Renal pelvis (tissue), 4 donors: ENCODE data around the gene IRF3. TPM values are rescaled to one million over a fixed set of nuclear protein-coding genes. Genes with fewer than 3 reads are reported as not detected.
"Not testable (repeated sequence)": the region's sequence is repeated elsewhere in the genome, so short reads cannot be mapped to it uniquely, and the experiment has no call there.

Experiments used
- DNase-seq: peaks from one replicate; pipeline ENCODE4 v3.0.0-alpha.2; 2013
- polyA plus RNA-seq, 3 donors: library from polyadenylated mRNA; unstranded; fragments of 120-200 nt; gene quantifications; one replicate each; pipeline ENCODE4 v1.2.1, GENCODE V29; 2013; ENCODE audit not compliant: insufficient read length in 3 of 3

The IRF3 gene
- polyA plus RNA-seq, 3 donors = 55.6 to 74.3 (median 68.3) TPM

DNA sequence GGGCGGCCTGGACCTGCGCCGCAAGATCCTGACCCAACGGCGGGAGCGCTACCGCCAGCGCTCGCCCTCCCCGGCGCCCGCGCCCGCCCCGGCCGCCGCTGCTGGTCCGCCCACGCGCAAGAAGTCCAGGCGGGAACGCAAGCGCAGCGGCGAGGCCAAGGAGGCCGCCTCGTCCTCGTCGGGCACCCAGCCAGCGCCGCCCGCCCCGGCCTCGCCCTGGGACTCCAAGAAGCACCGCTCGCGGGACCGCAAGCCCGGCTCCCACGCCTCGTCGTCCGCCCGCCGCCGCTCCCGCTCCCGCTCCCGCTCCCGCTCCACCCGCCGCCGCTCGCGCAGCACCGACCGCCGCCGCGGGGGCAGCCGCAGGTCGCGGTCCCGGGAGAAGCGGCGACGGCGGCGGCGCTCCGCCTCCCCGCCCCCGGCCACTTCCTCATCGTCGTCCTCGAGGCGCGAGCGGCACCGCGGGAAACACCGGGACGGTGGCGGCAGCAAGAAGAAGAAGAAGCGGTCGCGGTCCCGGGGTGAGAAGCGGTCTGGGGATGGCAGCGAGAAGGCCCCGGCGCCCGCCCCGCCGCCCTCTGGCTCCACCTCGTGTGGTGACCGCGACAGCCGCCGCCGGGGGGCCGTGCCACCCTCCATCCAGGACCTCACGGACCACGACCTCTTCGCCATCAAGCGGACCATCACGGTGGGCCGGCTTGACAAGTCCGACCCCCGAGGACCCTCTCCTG lies 13.7 kb downstream of the IRF3 start:
- DNase-seq = no peak

DNA sequence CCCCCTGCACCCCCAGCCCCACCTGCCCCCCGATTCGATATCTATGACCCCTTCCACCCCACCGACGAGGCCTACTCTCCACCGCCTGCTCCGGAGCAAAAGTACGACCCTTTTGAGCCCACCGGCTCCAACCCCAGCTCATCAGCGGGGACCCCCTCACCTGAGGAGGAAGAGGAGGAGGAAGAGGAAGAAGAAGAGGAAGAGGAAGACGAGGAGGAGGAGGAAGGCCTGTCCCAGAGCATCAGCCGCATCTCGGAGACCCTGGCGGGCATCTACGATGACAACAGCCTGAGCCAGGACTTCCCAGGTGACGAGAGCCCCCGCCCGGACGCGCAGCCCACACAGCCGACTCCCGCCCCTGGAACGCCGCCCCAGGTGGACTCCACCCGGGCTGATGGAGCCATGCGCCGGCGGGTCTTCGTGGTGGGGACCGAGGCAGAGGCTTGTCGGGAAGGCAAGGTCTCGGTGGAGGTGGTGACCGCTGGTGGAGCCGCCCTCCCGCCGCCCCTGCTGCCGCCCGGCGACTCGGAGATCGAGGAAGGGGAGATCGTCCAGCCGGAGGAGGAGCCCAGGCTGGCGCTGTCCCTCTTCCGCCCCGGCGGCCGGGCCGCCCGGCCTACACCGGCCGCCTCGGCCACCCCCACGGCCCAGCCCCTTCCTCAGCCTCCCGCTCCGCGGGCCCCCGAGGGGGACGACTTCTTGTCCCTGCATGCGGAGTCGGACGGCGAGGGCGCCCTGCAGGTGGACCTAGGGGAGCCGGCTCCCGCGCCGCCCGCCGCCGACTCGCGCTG lies 14.4 kb downstream of the IRF3 start:
- no peak for DNase-seq

DNA sequence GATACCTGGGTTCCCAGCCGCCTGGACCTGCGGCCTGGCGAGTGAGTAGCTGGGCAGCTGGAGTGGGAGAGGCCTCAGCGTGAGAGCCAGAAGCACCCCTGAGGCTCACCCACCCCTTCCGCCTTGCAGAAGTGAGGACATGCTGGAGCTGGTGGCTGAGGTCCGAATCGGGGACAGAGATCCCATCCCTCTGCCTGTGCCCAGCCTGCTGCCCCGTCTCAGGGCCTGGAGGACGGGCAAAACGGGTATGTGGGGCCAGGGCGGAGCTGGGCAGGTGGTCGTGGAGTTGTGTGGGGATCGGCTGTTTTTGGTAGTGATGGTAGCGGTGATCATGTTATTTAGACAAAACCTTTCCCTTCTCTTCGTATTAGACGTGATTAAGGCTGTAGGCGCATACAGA lies 19.1 kb downstream of the IRF3 start:
- no peak for DNase-seq

DNA sequence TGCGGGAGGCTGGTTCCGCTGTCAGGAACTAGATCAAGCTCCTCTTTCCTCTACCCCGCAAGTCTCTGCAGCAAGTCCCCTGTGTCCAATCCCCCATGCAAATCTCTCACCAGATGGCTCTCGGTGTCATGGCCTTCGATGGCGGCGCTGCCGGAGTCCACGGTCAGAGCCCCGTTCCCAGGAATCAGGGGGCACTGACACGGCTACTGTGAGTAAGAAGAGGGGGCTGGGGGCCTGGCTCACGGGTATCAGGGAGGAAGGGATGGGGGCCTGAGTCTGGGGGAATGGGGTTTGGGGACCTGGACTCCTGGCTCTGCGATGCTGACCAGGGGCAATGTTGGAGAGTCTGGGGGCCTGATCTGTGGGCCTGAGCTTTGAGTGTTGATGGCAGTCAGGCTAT lies 19.7 kb downstream of the IRF3 start:
- DNase-seq = no peak

DNA sequence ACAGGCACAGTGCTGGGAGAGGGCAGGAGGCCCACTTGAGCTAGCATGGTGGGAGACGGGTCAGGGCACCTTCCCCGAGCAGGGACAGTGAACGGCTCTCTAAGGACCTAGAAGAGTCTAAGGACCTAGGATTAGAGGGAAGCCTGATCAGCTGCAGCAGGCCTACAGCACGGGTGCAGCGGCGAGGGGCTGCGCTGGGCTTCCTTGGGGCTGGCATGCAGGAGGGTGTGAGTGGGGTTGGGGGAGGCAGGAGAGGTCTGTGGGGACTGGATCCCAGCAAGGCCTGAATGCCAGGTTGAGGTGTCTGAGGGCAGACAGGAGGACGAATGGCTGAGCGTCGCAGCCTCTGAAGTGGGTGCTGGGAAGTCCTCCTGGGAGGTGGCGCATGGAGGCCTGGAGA lies 20.1 kb downstream of the IRF3 start:
- DNase-seq = no peak

DNA sequence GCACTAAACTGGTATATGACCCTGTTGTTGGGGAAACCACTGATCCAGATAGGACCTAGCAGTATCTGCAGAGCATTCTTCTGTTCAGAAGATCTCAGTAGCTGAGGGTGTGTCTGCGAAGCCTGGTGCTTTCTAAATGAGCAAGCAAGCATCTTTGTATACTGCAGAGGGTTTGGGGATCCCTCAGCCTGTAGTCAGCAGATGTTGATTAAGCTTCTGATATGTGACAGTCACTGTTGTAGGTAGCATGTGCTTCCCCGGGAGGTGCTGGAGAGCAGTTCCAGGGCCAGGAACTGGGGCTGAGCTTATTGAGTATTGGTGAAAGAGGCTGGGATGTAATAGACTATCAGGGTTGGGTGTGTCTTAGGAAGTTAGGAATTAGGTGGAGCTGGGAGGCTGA lies 22.2 kb downstream of the IRF3 start:
- DNase-seq = no peak

DNA sequence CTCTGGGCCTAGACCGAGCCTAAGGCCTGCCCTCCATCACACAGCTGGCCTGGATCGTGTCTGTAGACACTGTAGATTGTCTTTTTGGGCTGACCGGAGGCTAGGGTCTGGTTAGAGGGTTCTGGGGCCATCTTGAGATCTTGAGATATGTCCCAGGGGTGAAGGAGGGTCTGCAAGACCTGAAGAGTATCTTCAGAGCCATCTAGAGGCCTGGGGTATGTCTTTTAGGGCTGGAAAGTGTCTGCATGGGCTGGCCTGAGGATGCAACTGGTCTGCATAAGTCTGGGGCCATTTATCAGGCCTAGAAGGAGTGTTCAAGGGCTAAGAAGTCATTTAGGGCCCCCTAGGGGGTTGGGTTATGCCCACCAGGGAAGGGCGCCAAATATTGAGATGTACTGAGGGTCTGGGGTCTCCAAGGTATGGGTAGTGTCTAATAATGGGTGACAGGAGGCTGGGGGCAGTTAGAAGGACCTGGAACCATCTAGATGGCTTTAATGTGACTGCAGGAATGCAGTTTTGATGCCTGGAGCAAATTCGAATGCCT lies 23.1 kb downstream of the IRF3 start:
- no peak for DNase-seq

DNA sequence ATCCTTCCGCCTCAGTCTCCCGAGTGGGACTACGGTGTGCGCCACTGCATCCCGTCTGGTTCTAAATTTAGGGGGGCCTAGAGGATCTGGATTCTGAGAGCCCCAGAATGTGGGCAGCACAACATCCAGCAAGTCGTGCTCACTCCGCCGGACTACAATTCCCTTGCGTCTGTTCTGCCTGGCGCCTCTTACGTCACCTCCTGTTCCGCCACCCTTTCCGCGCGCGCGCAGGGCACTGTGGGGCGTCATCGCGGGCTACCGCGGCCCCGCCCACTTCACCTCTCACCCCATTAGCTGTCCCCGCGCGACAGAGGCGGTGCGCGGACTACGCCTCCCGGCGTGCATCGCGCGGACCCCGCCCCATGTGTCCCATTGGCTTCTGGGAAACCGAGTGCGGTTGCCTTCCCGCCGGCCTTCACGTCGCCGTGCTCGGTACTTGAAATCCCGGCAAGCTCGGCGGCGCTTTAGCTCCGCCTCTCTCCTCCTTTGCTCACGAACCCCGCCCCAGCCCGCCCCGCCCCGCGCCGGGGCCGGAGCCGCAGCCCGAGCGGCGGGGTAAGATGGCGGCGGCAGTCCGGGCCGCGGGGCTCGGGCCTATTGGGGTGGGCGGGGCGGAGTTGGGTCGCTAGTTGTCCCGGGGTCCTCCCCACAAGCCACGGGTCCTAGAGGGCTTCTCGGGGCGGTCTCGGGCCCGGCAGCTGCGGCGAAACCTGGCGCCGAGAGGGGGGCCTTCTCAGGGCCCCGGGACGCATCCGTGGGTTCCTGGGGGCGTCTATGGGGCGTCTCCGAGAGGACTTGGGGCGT lies 23.8 kb downstream of the IRF3 start, which contains the start of gene SCAF1:
TSS of gene SCAF1 (plus strand) at position 522 of the 804 bp plus-strand sequence. CDS start 2,818 bp downstream, outside the sequence.
- DNase-seq = peak; percentile 99

DNA sequence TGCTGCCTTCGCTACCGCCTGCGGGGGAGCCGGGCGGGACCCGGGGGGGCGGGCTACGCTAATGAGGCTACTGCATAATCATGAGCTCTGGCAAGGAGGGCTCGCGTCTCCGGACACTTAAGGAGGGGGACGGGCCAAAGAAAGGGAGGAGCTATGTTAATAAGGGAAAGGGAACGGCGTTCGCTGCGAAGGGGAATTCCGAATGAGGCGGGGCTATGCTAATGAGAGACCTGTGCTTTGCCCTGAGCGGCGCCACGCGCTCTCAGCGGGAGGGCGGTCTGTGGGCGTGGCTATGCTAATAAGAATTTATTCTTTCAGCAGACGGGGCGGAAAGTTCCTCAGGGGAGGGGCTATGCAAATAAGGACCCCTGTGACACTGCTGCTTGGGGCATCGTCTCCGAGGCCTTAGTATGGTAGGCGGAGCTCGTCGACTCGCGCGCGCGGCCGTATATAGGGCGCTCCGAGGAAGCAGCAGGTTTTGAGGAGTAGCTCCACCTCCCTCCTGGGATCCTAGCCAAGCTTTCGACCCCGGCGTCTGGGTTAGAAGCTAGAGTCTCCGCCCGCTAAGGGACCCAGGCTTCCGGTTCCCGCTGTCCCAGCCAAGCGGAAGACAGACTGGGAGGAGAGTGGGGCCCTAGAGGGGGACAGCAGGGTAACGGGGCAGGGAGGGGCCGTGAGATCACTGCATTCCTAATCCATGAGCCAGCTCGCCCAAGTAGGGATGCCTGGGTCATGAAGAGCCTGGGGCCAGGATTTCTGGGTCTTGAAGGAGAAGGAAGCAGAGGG lies 25.4 kb downstream of the IRF3 start, which contains the start of gene RRAS:
TSS of gene RRAS (minus strand) at position 31 of the 786 bp plus-strand sequence. CDS start 45 bp downstream, outside the sequence.
- peak; percentile 100 for DNase-seq

DNA sequence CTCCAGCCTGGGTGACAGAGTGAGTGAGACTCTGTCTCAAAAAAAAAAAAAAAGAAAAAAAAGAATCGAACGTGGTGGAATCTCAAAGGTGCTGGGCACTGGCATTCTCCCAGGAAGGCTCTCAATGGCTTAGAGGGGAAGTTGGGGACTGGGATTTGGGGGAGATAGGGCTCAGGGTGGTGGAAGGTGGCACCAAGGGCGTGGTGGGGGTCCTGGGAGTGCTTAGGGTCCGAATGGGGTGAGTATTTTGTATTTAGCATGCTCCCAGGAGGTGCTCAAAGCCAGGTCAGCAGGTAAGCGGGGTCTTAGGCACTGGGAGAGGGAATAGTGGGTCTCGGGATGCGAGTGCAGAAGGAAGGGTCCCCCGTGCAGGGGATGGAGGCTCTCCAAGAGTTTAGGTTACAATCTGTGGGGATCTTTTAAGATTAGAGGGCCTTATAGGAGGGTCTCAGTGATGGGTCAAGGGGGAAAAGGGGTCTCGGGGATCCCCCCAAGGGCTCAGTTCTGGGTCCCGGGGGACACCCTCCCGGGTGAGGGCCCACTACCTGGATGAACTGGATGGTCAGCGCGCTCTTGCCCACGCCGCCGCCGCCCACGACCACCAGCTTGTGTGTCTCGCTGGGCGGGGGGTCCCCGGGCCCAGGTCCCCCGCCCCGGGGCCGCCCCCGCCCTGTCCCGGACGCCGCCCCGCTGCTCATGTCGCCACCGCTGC lies 26.1 kb downstream of the IRF3 start:
- DNase-seq = no peak

DNA sequence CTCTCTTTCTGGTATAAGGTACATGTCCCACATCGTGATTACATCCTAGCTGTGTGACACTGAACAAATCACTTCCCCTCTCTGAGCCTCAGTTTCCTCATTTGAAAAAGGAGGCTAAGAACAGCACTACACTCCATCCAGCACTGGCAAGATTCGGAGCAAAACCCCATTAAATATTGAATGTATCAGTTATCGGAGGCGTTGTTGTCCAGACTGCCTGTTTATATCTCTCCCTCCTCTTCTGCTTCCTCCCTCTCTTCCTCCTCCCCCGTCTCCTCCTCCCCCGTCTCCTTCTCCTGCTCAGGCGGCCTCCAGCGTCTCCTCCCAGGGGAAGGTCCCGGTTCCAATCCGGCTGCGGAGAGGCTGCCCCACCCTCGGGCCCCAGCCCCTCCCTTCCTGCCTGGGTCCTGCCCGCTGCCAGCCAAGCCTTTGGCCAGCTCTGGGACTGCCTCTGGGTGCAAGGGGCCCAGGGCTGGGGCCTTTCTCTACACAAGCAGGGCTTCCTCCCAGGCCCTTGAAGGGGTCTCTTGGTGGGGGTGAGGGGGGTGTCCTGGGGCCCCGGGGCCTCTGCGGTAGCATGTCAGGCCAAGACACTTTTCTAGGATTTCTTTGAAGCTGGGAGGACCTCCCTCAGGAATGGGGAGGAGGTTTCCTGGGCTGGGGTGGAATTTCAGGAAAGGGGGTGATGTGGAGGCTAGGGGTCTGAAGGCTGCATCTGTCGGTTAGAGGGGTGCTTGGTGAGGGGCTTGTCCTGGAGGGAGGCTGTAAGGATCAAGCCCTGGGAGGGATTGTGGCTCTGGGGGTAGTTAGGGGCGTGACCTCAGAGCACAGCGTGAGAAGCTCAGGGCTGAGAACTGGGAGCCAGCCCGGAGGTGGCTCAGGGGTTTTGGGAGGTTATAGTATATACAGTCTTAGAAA lies 27.6 kb downstream of the IRF3 start:
- no peak for DNase-seq

DNA sequence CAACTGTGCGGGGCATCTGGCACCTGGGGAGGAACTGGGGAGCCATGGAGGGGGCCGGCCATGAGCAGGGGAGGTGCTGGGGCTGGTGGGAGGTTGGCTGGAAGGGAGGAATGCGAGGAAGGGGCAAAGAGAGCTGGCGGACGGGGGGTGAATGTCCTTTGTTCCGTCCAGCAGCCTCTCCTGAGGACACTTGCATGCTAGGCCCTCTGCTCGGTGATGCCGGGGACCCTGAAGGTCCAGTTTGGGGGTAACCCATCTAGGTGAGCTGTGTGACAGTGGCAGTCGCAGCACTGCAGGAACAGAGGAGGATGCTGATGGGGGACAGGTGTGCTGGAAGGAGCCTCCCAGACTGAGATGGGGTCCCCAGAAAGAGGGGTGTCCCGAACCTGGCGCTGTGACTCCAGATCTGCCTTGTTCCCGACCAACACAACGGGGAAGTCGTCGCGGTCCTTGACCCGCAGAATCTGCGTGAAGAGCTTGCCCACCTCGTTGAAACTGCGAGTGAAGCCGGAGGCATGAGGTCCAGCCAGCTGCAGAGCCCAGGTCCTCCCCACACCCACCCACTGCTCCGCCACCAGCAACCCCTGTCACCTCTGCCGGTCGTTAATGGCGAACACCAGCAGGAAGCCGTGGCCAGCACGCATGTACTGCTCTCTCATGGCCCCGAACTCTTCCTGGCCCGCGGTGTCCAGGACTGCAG lies 29.3 kb downstream of the IRF3 start:
- DNase-seq = no peak

DNA sequence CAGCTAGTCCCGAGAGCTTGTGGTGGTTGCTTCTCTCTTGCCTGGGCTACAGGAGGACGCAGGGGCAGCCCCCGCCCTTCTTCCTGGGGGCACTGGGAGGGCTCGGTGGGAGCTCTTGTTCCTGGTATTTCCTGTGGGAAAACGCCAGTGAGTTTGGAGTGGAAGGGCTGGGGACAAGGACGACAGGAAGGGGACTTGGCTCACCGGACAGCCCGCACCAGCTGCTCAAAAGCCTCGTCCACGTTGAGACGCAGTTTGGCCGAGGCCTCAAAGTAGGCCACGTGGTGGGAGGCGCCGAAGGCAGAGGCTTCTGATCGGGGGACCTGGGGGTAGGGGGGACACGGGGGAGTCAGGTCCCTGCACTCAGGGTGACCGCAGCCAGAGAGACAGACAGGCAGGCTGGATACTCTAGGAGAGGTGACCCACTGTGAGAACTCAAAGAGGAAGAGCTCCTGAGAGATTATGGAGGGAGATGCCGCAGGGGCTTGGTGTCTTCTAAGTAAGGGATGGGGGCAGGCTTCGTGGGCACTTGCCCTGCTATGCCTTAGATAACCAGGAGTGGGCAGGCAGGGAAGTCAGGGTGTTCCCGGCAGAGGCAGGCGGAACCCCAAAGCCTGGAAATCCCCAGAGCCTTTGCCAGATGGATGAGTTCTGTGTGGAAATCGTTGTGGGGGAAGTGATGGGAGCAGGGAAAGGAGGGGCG lies 30.0 kb downstream of the IRF3 start:
- no peak for DNase-seq

DNA sequence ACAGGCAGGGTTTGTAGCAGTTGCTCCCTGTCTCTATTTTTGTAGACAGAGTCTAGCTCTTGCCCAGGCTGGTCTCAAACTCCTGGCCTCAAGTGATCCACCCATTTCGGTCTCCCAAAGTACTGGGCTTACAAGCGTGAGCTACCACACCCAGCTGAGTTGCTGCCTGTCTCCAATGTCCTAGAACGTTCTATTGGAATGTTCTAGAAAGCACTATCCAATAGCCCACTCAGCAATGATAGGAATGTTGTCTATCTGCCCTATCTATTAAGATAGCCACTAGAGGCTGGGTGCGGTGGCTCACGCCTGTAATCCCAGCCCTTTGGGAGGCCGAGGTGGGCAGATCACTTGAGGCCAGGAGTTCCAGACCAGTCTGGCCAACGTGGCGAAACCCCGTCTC lies 32.4 kb downstream of the IRF3 start:
- DNase-seq = not testable (repeated sequence)

DNA sequence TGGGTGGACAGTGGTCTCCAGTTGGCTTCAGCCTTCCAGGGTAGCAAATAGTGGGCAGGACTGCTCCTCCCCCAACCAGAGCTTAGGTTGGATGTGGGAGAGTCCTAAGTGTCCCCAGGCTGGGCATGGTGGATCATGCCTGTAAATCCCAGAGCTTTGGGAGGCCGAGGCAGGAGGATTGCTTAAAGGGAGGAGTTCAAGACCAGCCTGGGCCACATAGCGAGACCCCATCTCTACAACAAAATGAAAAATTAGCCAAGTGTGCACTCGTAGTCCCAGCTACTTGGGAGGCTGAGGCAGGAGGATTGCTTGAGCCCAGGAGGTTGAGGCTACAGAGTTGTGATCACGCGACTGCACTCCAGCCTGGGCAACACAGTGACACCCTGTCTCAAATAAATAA lies 33.1 kb downstream of the IRF3 start:
- DNase-seq = no peak

DNA sequence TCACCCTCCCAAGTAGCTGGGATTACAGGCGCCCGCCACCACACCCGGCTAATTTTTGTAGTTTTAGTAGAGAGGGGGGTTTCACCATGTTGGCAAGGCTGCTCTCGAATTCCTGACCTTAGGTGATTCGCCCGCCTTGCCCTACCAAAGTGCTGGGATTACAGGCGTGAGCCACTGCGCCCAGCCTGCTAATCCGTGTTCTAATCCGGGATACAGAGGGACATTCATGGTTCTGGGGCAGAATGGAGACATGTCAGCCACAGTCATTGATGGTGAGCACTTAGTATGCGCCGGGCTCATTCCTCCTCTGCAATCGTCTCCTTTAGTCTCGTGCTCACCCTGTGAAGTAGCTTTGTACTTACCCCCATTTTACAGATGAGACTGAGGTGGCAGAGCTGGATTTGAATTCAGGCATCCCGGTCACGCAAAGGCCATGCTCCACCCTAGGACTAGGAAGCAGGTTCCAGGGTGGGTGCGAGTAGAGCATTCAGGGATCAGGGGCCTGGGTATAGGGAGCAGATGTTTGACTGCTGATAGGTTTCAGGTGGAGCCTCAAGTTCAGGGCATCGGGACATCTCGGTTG lies 34.0 kb downstream of the IRF3 start:
- no peak for DNase-seq

DNA sequence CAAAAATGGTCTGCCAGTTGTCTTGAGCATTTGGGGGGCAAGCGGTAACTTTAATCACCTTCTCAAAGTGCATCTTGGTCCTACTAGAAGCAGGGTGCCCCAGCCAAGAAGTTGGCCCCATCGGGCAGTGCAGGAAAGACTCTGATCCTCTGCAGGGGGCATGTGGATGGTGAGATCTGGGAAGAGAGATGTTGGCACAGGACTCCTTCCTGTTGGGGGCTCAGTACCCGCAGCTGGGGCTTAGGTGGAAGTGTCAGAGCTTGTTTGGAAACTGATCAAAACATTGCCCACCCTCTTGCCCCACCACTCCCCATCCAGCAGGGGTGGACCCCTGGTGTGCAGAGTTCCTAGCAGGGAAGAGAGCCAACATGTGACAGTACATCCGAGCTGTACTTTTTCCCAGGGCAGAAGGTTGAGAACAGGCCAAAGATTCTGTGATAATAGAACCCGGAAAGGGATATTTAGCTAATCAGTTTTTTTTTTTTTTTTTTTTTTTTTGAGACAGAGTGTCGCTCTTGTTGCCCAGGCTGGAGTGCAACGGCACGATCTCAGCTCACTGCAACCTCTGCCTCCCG lies 34.6 kb downstream of the IRF3 start:
- no peak for DNase-seq
